A673 (cell line): ENCODE results near the gene ARHGAP26. TPM values are rescaled to one million over a fixed set of nuclear protein-coding genes. Genes with fewer than 3 reads are reported as not detected.

Experiments used
- BruUV-seq: library from RNA; stranded (reverse); fragments of 400-500 nt; replicated peaks from 2 replicates; lab custom pipeline; 2021; lab: Mats Ljungman, UMichigan
- CTCF ChIA-PET: fragments of 300-600 bp; sonication (Branson Sonifier 250); formaldehyde crosslinking; loops from one replicate; lab custom pipeline; 2022; ENCODE audit warnings: antibody characterized with exemption; lab: Charles Lee
- POLR2A ChIA-PET: fragments of 300-600 bp; sonication (Branson Sonifier 250); formaldehyde crosslinking; loops from one replicate; lab custom pipeline; 2022; ENCODE audit warnings: antibody characterized with exemption; ENCODE audit not compliant: low non-redundant PET; lab: Charles Lee
- DNase-seq: peaks from one replicate; pipeline ENCODE4 v3.0.0-alpha.2; 2015; ENCODE audit warnings: low spot score
- H3K27ac ChIP-seq: fragments of 200-600 bp; sonication (generic); 2 replicates; pipeline ENCODE4 v1.5.1; 2016; ENCODE audit warnings: mixed run types, low read depth, mild to moderate bottlenecking, mixed read lengths, antibody characterized with exemption, low read length; ENCODE audit not compliant: poor library complexity, severe bottlenecking
- H3K27me3 ChIP-seq: fragments of 200-600 bp; sonication (generic); replicated peaks from 2 replicates; pipeline ENCODE4 v1.6.1; 2017; ENCODE audit warnings: mixed run types, low read depth, mild to moderate bottlenecking, mixed read lengths, antibody characterized with exemption, low read length; ENCODE audit not compliant: insufficient read depth, poor library complexity
- H3K36me3 ChIP-seq: fragments of 200-600 bp; sonication (generic); 2 replicates; pipeline ENCODE4 v1.6.1; 2016; ENCODE audit warnings: mixed run types, mild to moderate bottlenecking, mixed read lengths, antibody characterized with exemption, low read length; ENCODE audit not compliant: insufficient read depth, poor library complexity, severe bottlenecking
- H3K4me1 ChIP-seq: fragments of 200-600 bp; sonication (generic); 2 replicates; pipeline ENCODE4 v1.6.1; 2017; ENCODE audit warnings: mixed run types, mild to moderate bottlenecking, mixed read lengths, antibody characterized with exemption, low read length; ENCODE audit not compliant: insufficient read depth, poor library complexity, severe bottlenecking
- H3K4me3 ChIP-seq: fragments of 200-600 bp; sonication (generic); 2 replicates; pipeline ENCODE4 v1.5.1; 2016; ENCODE audit warnings: low read depth, mixed run types, mild to moderate bottlenecking, mixed read lengths, low read length; ENCODE audit not compliant: poor library complexity, severe bottlenecking
- H3K9me3 ChIP-seq: fragments of 200-600 bp; sonication (generic); 2 replicates; pipeline ENCODE4 v1.6.1; 2016; ENCODE audit warnings: mixed run types, low read depth, mild to moderate bottlenecking, mixed read lengths, antibody characterized with exemption, low read length; ENCODE audit not compliant: poor library complexity, severe bottlenecking
- EZH2 ChIP-seq: fragments of 200-600 bp; sonication (generic); IDR thresholded peaks from 2 replicates; pipeline ENCODE4 v1.6.1; 2017; ENCODE audit warnings: borderline replicate concordance, low read depth, mild to moderate bottlenecking, mixed read lengths, antibody characterized with exemption, low read length; ENCODE audit not compliant: poor library complexity, severe bottlenecking
- intact Hi-C: fragments of 100-400 bp; cut with micrococcal nuclease; formaldehyde crosslinking; loops from one replicate; pipeline ENCODE4 v1.10.0; 2022; ENCODE audit not compliant: unreplicated experiment
- total RNA-seq: library from RNA; stranded (reverse); gene quantifications from 2 replicates; pipeline ENCODE4 v1.2.3, GENCODE V29; 2021
- TF ChIP-seq, protein P1 (sequence below): fragments of 300-800, 200-600 bp; sonication (generic); conservative IDR thresholded peaks from 2 replicates; pipeline ENCODE4 v1.5.1; 2017; ENCODE audit warnings: low read depth, mild to moderate bottlenecking, antibody characterized with exemption, low read length, moderate library complexity, mixed read lengths

Gene ARHGAP26
- total RNA-seq, 1 experiment from 2014 or later = 25.5 TPM

DNA sequence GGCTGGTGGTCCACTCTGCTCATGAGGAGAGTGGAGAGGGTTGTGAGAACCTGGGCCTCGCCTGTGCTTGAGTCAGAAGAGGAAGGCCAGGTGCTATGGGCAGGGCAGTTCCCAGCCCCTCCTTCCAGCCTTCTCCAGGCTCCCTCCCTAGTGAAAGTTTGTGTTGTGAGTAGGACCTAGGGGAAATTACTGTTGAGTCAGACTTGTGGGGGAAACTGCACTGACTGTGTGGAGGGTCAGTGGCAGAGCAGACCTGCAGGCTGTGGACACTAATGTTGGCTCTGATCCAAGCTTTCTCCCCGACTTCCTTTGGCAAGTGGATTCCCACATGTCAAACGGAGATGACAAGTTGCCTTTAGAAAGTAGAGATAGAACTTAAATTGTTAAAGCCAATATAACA is 102.6 kb downstream of the ARHGAP26 start:
- intact Hi-C loops = loop anchor here (10.0 kb wide), 1 partner anchor 548 kb away; the partner anchor contains the start of gene SPRY4
- TF ChIP-seq, protein P1, sequence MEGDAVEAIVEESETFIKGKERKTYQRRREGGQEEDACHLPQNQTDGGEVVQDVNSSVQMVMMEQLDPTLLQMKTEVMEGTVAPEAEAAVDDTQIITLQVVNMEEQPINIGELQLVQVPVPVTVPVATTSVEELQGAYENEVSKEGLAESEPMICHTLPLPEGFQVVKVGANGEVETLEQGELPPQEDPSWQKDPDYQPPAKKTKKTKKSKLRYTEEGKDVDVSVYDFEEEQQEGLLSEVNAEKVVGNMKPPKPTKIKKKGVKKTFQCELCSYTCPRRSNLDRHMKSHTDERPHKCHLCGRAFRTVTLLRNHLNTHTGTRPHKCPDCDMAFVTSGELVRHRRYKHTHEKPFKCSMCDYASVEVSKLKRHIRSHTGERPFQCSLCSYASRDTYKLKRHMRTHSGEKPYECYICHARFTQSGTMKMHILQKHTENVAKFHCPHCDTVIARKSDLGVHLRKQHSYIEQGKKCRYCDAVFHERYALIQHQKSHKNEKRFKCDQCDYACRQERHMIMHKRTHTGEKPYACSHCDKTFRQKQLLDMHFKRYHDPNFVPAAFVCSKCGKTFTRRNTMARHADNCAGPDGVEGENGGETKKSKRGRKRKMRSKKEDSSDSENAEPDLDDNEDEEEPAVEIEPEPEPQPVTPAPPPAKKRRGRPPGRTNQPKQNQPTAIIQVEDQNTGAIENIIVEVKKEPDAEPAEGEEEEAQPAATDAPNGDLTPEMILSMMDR = no peak
- TF ChIP-seq EZH2 = no peak
- no peaks in the 10 kb centered on the region for H3K27me3 ChIP-seq
- H3K4me3 ChIP-seq = no peak overlapping the region
- BruUV-seq = no TSS peak
- ChIA-PET CTCF (no interaction called here), POLR2A (no interaction called here)
- no peaks in the 10 kb centered on the region for H3K9me3 ChIP-seq
- no peaks in the 10 kb centered on the region for H3K36me3 ChIP-seq
- peaks cover 85% of the 10 kb centered on the region for H3K4me1 ChIP-seq
- H3K27ac ChIP-seq = no peak overlapping the region
- no peak for DNase-seq

DNA sequence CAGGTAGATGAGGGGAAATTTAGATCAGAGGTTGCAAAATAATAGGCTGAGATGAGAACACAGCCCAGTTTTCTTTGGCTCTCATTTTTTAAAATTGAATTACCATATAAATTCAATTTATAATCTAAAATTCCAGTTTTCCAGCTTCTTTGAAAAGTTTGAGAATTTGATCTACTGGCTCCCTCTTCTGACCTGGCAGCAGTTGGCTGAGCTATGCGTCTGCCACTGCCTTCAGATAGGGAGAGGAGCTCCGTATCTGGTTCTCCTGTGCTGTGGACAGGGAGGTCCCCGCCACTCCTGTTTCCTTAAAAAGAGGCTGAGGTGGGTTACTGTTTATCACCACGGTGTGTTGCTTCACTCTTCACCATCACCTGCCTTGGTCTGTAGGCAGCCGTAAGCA is 103.7 kb downstream of the ARHGAP26 start:
- CTCF ChIA-PET = interaction anchor here (0.8 to 2.8 kb wide), 3 partner anchors 156 to 161 kb away, joined by 3 to 14 read pairs (median 4); no protein-coding TSS in a partner anchor
- TF ChIP-seq, protein P1 = peak; percentile 33; the same call in 1 of the 2 replicates
- no peak for TF ChIP-seq EZH2

DNA sequence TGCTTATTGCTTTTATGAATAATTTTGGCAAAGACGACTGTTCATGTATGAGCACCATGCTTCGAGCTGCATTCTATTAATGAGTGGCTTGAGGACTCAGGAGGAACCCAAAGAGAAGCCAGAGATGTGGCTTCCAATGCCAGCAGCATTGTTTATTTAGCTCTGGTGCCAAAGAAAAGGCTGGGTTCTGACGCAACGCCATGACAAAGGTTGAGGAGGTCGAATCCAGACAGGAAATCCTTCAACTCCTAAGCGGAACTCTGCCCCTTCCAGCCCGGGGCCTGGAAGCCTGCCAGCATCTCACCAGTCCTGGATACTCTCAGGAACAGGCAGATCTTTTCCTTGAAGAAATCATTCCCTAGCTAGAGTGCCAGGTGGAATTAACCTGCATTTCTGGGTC is 104.4 kb downstream of the ARHGAP26 start:
- CTCF ChIA-PET = interaction anchor here (1.0 to 2.8 kb wide), 2 partner anchors 157 to 161 kb away, joined by 3 to 14 read pairs; no protein-coding TSS in a partner anchor
- no peaks in the 10 kb centered on the region for H3K9me3 ChIP-seq
- POLR2A ChIA-PET = no interaction called here
- H3K27ac ChIP-seq = no peak overlapping the region
- H3K4me3 ChIP-seq = no peak overlapping the region
- no peaks in the 10 kb centered on the region for H3K36me3 ChIP-seq
- H3K4me1 ChIP-seq = peaks cover 81% of the 10 kb centered on the region
- H3K27me3 ChIP-seq = no peaks in the 10 kb centered on the region
- intact Hi-C loops = loop anchor here (10.0 kb wide), 1 partner anchor 550 kb away; the partner anchor contains the start of gene SPRY4
- no peak for TF ChIP-seq EZH2
- TF ChIP-seq, protein P1 = no peak
- BruUV-seq = no TSS peak
- DNase-seq = peak; percentile 35

More for the DNA sequence above, 103.7 kb downstream of the ARHGAP26 start:
- no peak overlapping the region for H3K4me3 ChIP-seq
- H3K36me3 ChIP-seq = no peaks in the 10 kb centered on the region
- intact Hi-C loops = loop anchor here (10.0 kb wide), 1 partner anchor 549 kb away; the partner anchor contains the start of gene SPRY4
- no TSS peak for BruUV-seq
- H3K27me3 ChIP-seq = no peaks in the 10 kb centered on the region
- peaks cover 85% of the 10 kb centered on the region for H3K4me1 ChIP-seq
- no peaks in the 10 kb centered on the region for H3K9me3 ChIP-seq
- POLR2A ChIA-PET = no interaction called here
- DNase-seq = no peak
- no peak overlapping the region for H3K27ac ChIP-seq
